SK-N-MC (cell line): Measurements from ENCODE around the gene MCOLN1.

Experiments used
- DNase-seq: peaks from one replicate; pipeline ENCODE4 v3.0.0-alpha.2; 2011; ENCODE audit warnings: low read depth, low spot score
- H3K27ac ChIP-seq: fragments of 200-600 bp; sonication (generic); 2 replicates; pipeline ENCODE4 v1.5.1; 2016; ENCODE audit warnings: mixed run types
- H3K36me3 ChIP-seq: fragments of 200-600 bp; sonication (generic); 2 replicates; pipeline ENCODE4 v1.6.1; 2017; ENCODE audit warnings: antibody characterized with exemption, low read length, mixed read lengths; ENCODE audit not compliant: insufficient read depth
- H3K4me3 ChIP-seq: fragments of 200-600 bp; sonication (generic); 2 replicates; pipeline ENCODE4 v1.5.1; 2016
- H3K9ac ChIP-seq: fragments of 200-600 bp; sonication (generic); 2 replicates; pipeline ENCODE4 v1.8.0; 2017; ENCODE audit warnings: mixed run types, mixed read lengths; ENCODE audit not compliant: insufficient read length
- H3K9me3 ChIP-seq: fragments of 200-600 bp; sonication (generic); 2 replicates; pipeline ENCODE4 v1.6.1; 2017; ENCODE audit warnings: low read depth, mild to moderate bottlenecking, antibody characterized with exemption, low read length, moderate library complexity, mixed read lengths
- EZH2 ChIP-seq: fragments of 200-600 bp; sonication (generic); IDR thresholded peaks from one replicate; pipeline ENCODE4 v1.6.1; 2017; ENCODE audit warnings: antibody characterized with exemption
- FOXP2 ChIP-seq: optimal IDR thresholded peaks from 2 replicates; pipeline ENCODE3; 2011; ENCODE audit warnings: mild to moderate bottlenecking, moderate library complexity; ENCODE audit not compliant: insufficient read depth; ENCODE audit errors: extremely low read length, control extremely low read depth
- POLR2AphosphoS5 ChIP-seq: IDR thresholded peaks from 2 replicates; pipeline ENCODE4 v1.6.1; 2012; ENCODE audit warnings: mild to moderate bottlenecking, low read depth, low read length, borderline replicate concordance

MCOLN1 gene

DNA sequence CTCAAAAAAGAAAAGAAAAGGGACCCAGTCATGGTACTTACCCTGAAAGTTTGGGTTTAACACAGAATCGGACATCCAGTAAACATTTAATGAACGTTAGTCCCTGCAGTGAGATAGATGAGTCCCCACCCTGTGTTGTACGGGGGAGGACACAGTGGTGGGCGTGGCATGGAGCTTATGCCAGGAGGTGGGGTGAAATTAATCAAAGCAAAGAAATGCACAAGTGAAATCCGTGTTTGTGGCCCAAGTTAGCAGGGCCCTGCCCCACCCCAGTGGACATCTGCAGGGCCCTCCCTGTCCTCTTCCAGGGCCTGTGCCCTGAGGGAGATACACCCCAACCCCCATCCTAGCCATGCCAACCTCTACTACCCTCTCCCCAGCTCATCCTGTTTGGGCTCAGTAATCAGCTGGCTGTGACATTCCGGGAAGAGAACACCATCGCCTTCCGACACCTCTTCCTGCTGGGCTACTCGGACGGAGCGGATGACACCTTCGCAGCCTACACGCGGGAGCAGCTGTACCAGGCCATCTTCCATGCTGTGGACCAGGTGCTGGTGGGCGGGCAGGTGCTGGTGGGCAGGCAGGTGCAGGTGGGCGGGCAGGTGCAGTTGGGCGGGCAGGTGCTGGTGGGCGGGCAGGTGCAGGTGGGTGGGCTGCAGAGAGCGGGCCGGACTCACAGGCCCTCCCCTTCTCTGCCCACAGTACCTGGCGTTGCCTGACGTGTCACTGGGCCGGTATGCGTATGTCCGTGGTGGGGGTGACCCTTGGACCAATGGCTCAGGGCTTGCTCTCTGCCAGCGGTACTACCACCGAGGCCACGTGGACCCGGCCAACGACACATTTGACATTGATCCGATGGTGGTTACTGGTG, 3.9 kb downstream of the MCOLN1 start:
- Histone ChIP-seq H3K4me3 (no peak overlapping the region), H3K36me3 (no peaks in the 10 kb centered on the region; the same call in 1 of the 2 replicates), H3K9me3 (no peaks in the 10 kb centered on the region), H3K9ac (no peak overlapping the region), H3K27ac (no peak overlapping the region)
- no peak for DNase-seq
- no peak for TF ChIP-seq FOXP2
- no peak for TF ChIP-seq EZH2
- TF ChIP-seq POLR2AphosphoS5, result no peak

DNA sequence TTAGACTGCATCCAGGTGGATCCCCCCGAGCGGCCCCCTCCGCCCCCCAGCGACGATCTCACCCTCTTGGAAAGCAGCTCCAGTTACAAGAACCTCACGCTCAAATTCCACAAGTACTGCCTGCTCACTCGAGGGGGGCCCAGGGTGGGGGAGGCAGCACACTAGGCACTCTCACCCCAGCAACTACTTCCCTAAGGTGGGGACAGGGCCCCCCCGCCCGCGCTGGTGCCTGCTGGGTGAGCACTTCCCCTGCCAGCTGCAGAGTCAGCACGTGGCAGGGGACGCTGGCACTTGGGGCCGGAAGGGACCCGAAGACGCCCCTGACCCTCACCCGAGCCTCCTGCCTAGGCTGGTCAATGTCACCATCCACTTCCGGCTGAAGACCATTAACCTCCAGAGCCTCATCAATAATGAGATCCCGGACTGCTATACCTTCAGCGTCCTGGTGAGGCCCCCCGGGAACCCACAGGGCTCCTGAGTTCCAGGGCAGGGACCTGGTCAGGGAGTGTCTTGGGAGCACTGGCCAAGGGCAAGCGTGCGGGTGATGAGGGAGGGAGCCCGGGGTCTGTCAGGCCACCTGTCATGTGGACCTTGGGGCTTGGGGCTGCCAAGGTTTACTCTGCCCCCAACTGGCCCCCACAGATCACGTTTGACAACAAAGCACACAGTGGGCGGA, 5.2 kb downstream of the MCOLN1 start:
- H3K9ac ChIP-seq, result no peak overlapping the region
- H3K4me3 ChIP-seq, result no peak overlapping the region
- TF ChIP-seq POLR2AphosphoS5 (no peak), EZH2 (no peak), FOXP2 (no peak)
- no peak overlapping the region for H3K27ac ChIP-seq
- DNase-seq, result no peak
- no peaks in the 10 kb centered on the region for H3K9me3 ChIP-seq
- H3K36me3 ChIP-seq, result no peaks in the 10 kb centered on the region; the same call in 1 of the 2 replicates

DNA sequence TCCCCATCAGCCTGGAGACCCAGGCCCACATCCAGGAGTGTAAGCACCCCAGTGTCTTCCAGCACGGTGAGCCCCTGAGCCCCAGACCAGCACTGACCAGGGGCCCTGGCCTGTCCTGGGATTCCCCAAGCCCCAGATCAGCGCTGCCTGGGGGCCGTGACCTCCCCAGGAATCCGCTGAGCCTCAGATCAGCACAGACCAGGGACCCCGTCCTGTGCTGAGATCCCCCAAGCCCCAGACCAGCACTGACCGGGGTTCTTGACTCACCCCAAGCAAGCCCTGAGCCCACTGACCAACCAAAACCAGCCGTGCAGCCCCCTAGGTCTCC, 5.7 kb downstream of the MCOLN1 start:
- Histone ChIP-seq H3K9ac (no peak overlapping the region), H3K27ac (no peak overlapping the region), H3K36me3 (no peaks in the 10 kb centered on the region; the same call in 1 of the 2 replicates), H3K4me3 (no peak overlapping the region), H3K9me3 (no peaks in the 10 kb centered on the region)
- no peak for TF ChIP-seq EZH2
- no peak for DNase-seq

DNA sequence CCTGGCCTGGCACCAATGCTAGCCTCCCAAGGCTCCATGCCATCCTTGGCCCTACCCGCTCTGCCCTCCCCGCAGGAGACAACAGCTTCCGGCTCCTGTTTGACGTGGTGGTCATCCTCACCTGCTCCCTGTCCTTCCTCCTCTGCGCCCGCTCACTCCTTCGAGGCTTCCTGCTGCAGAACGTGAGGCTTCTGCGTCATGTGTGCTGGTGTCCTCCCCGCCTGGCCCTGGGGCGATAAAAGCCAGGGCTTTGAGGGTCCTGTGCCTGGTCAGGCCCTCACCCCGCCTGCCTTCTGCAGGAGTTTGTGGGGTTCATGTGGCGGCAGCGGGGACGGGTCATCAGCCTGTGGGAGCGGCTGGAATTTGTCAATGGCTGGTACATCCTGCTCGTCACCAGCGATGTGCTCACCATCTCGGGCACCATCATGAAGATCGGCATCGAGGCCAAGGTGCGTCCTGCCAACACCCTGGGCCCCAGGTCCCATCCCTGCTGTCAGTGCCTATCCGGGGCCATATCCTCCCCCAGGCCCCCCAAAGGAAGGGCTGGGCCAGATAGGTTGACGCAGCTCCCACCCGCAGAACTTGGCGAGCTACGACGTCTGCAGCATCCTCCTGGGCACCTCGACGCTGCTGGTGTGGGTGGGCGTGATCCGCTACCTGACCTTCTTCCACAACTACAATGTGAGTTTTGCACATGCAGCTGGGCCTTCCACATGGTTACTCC, 6.3 kb downstream of the MCOLN1 start:
- TF ChIP-seq POLR2AphosphoS5 (no peak), FOXP2 (no peak), EZH2 (no peak)
- Histone ChIP-seq H3K9ac (no peak overlapping the region), H3K36me3 (no peaks in the 10 kb centered on the region; the same call in 1 of the 2 replicates), H3K27ac (no peak overlapping the region), H3K4me3 (no peak overlapping the region), H3K9me3 (no peaks in the 10 kb centered on the region)
- DNase-seq, result no peak

DNA sequence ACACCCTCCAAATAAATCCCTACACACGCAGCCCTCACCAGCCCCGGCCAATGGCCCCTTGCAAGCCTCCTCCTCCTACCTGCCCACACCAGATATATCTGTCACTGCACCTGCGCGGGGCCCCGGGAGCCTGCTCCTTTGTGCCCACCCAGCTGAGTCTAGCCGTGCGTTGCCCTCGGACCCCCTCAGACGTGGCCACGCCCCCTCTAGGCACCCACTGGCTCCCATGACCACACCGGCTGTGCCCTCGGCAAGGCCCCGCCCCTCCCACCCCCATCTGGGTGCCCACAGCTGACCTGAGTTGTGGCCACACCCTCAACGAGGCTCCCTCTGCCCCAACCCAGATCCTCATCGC, 6.8 kb downstream of the MCOLN1 start:
- H3K9ac ChIP-seq, result no peak overlapping the region
- DNase-seq, result no peak
- no peak overlapping the region for H3K4me3 ChIP-seq
- no peak overlapping the region for H3K27ac ChIP-seq
- no peaks in the 10 kb centered on the region; the same call in 1 of the 2 replicates for H3K36me3 ChIP-seq
- TF ChIP-seq FOXP2 (no peak), POLR2AphosphoS5 (no peak), EZH2 (no peak)
- H3K9me3 ChIP-seq, result no peaks in the 10 kb centered on the region

DNA sequence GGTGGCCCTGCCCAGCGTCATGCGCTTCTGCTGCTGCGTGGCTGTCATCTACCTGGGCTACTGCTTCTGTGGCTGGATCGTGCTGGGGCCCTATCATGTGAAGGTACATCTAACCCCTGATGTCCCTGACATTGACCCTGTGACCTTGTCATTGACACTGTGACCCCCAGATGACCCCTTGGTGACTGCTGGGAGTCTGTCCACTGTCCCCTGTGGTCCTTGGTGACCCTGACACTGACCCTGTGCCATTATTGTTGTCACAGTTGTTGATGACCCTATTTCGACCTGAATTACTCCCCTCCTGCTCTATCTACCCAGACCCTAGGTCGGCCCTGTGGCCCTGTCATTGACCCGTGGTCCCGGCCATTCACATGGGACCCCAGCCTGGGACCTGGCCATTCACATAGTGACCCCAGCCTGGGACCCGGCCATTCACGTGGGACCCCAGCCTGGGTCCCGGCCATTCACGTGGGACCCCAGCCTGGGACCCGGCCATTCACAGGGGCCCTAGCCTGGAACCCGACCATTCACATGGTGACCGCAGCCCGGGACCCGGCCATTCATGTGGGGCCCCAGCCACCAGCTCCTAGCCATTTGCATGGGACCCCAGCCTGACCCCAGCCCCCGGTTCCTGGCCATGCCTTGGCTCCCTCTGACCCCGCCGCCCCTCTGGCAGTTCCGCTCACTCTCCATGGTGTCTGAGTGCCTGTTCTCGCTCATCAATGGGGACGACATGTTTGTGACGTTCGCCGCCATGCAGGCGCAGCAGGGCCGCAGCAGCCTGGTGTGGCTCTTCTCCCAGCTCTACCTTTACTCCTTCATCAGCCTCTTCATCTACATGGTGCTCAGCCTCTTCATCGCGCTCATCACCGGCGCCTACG, 7.4 kb downstream of the MCOLN1 start:
- no peak overlapping the region for H3K9ac ChIP-seq
- H3K27ac ChIP-seq, result no peak overlapping the region
- no peak for TF ChIP-seq EZH2
- no peak for TF ChIP-seq POLR2AphosphoS5
- no peak for TF ChIP-seq FOXP2
- H3K4me3 ChIP-seq, result no peak overlapping the region
- no peaks in the 10 kb centered on the region; the same call in 1 of the 2 replicates for H3K36me3 ChIP-seq
- no peak for DNase-seq
- H3K9me3 ChIP-seq, result no peaks in the 10 kb centered on the region

DNA sequence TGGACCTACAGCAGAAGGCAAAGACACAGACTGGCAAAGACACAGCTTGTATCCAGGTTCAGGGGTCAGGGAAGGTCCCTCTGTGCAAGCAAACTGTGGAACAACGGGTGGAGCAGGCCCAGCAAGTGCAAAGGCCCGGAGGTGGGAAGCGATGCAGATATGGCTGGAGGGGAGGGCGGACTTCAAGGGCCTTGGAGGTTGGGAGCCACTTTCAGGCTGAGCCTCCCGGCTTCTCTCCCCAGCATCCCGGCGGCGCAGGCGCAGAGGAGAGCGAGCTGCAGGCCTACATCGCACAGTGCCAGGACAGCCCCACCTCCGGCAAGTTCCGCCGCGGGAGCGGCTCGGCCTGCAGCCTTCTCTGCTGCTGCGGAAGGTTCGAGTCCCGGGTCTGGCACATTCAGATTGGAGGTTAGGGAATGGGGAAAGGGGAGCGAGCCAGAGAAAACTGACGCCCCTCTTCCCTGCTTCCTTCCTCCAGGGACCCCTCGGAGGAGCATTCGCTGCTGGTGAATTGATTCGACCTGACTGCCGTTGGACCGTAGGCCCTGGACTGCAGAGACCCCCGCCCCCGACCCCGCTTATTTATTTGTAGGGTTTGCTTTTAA, 11.0 kb downstream of the MCOLN1 start:
- DNase-seq, result no peak
- Histone ChIP-seq H3K9ac (peak overlapping the region; percentile 74), H3K4me3 (peak overlapping the region; percentile 82), H3K9me3 (no peaks in the 10 kb centered on the region), H3K36me3 (no peaks in the 10 kb centered on the region; the same call in 1 of the 2 replicates), H3K27ac (peak overlapping the region; percentile 69; the same call in 1 of the 2 replicates)
- TF ChIP-seq POLR2AphosphoS5, result no peak
